IPS-15b (cell line): ENCODE data around the gene SIT1.
"Not testable (repeated sequence)": the region's sequence is repeated elsewhere in the genome, so short reads cannot be mapped to it uniquely, and the experiment has no call there.

Experiments
- H3K27me3 ChIP-seq: one replicate; pipeline ENCODE4 v1.6.1; 2013; ENCODE audit warnings: low read length; ENCODE audit not compliant: control insufficient read depth, insufficient read depth
- H3K36me3 ChIP-seq: one replicate; pipeline ENCODE4 v1.6.1; 2013; ENCODE audit warnings: low read length; ENCODE audit not compliant: control insufficient read depth, insufficient read depth
- H3K4me1 ChIP-seq: one replicate; pipeline ENCODE4 v1.6.1; 2013; ENCODE audit warnings: mild to moderate bottlenecking, low read length; ENCODE audit not compliant: control insufficient read depth, insufficient read depth
- H3K4me3 ChIP-seq: one replicate; pipeline ENCODE4 v1.5.1; 2013; ENCODE audit warnings: low read depth, low read length
- H3K9ac ChIP-seq: one replicate; pipeline ENCODE4 v1.6.1; 2013; ENCODE audit warnings: low read depth, mild to moderate bottlenecking, low read length
- H3K9me3 ChIP-seq: one replicate; pipeline ENCODE4 v1.6.1; 2013; ENCODE audit warnings: mild to moderate bottlenecking, low read length; ENCODE audit not compliant: control insufficient read depth, insufficient read depth

SIT1 gene

GRCh38 chr9:35618854-35619799 lies 31.6 kb downstream of the SIT1 start:
- Histone ChIP-seq H3K9me3 (no peaks in the 10 kb centered on the region), H3K4me1 (no peaks in the 10 kb centered on the region), H3K9ac (no peak overlapping the region), H3K36me3 (no peaks in the 10 kb centered on the region), H3K4me3 (no peak overlapping the region), H3K27me3 (peaks cover 34% of the 10 kb centered on the region)

GRCh38 chr9:35618325-35618727 lies 32.4 kb downstream of the SIT1 start, which contains the start of gene CD72:
Gene CD72, minus strand, starts transcription at chr9:35618413. Its CDS starts 110 bp downstream, at chr9:35618303.
- Histone ChIP-seq H3K4me3 (peak within 1 kb of the TSS; percentile 88), H3K9ac (peak within 1 kb of the TSS; percentile 56), H3K9me3 (no peaks in the 10 kb centered on the region), H3K36me3 (no peaks in the 10 kb centered on the region), H3K4me1 (no peaks in the 10 kb centered on the region), H3K27me3 (peaks cover 34% of the 10 kb centered on the region)

GRCh38 chr9:35617548-35617947 lies 33.2 kb downstream of the SIT1 start:
- Histone ChIP-seq H3K36me3 (no peaks in the 10 kb centered on the region), H3K4me3 (peak overlapping the region; percentile 88), H3K27me3 (peaks cover 34% of the 10 kb centered on the region), H3K4me1 (no peaks in the 10 kb centered on the region), H3K9me3 (no peaks in the 10 kb centered on the region), H3K9ac (peak overlapping the region; percentile 56)

- no peaks in the 10 kb centered on the region for H3K9me3 ChIP-seq
- peak overlapping the region; percentile 88 for H3K4me3 ChIP-seq
- H3K4me1 ChIP-seq = no peaks in the 10 kb centered on the region
- peaks cover 34% of the 10 kb centered on the region for H3K27me3 ChIP-seq
- no peaks in the 10 kb centered on the region for H3K36me3 ChIP-seq
- H3K9ac ChIP-seq = peak overlapping the region; percentile 56
Observed at GRCh38 chr9:35616681-35617459, 33.9 kb downstream of the SIT1 start.

- Histone ChIP-seq H3K27me3 (peaks cover 34% of the 10 kb centered on the region), H3K9ac (peak overlapping the region; percentile 41), H3K4me1 (no peaks in the 10 kb centered on the region), H3K9me3 (no peaks in the 10 kb centered on the region), H3K36me3 (no peaks in the 10 kb centered on the region), H3K4me3 (peak overlapping the region; percentile 88)
Observed at GRCh38 chr9:35615981-35616680, 34.6 kb downstream of the SIT1 start.

GRCh38 chr9:35612843-35613242 lies 37.9 kb downstream of the SIT1 start:
- H3K9ac ChIP-seq = no peak overlapping the region
- H3K27me3 ChIP-seq = peaks cover 25% of the 10 kb centered on the region
- peaks cover 10% of the 10 kb centered on the region for H3K36me3 ChIP-seq
- no peak overlapping the region for H3K4me3 ChIP-seq
- no peaks in the 10 kb centered on the region for H3K4me1 ChIP-seq
- no peaks in the 10 kb centered on the region for H3K9me3 ChIP-seq

- not testable (repeated sequence) for H3K4me1 ChIP-seq, H3K4me3 ChIP-seq, H3K9me3 ChIP-seq, H3K9ac ChIP-seq
- H3K36me3 ChIP-seq = peaks cover 10% of the 10 kb centered on the region
- peaks cover 17% of the 10 kb centered on the region for H3K27me3 ChIP-seq
Observed at GRCh38 chr9:35612066-35612465, 38.7 kb downstream of the SIT1 start.

- Histone ChIP-seq H3K27me3 (peaks cover 15% of the 10 kb centered on the region), H3K9ac (no peak overlapping the region), H3K36me3 (peaks cover 13% of the 10 kb centered on the region), H3K4me3 (no peak overlapping the region), H3K9me3 (no peaks in the 10 kb centered on the region), H3K4me1 (peaks cover under 1% of the 10 kb centered on the region)
Observed at GRCh38 chr9:35611230-35611797, 39.4 kb downstream of the SIT1 start.

GRCh38 chr9:35609820-35610163 lies 40.9 kb downstream of the SIT1 start:
- H3K27me3 ChIP-seq = peaks cover 6% of the 10 kb centered on the region
- H3K4me3 ChIP-seq = no peak overlapping the region
- H3K9ac ChIP-seq = no peak overlapping the region
- peaks cover 2% of the 10 kb centered on the region for H3K4me1 ChIP-seq
- H3K9me3 ChIP-seq = no peaks in the 10 kb centered on the region
- peaks cover 13% of the 10 kb centered on the region for H3K36me3 ChIP-seq

- Histone ChIP-seq H3K9me3 (no peaks in the 10 kb centered on the region), H3K4me1 (peaks cover 2% of the 10 kb centered on the region), H3K36me3 (peaks cover 13% of the 10 kb centered on the region), H3K9ac (no peak overlapping the region), H3K4me3 (no peak overlapping the region), H3K27me3 (peaks cover 6% of the 10 kb centered on the region)
Observed at GRCh38 chr9:35609001-35609819, 41.5 kb downstream of the SIT1 start.
